T-helper 1 cell treated with Interleukin-12 subunit alpha and Interleukin-12 subunit beta and Interleukin-4 antibody, amounts not matched to agents 30 μg/mL and 1 μg/mL, for 36 hours (primary cell): ENCODE measurements around the gene CHD9NB.
"Not testable (repeated sequence)": the region's sequence is repeated elsewhere in the genome, so short reads cannot be mapped to it uniquely, and the experiment has no call there.

Source experiments
- H3K27ac Mint-ChIP-seq: one replicate; pipeline ENCODE4 v1.8.0; 2021; ENCODE audit warnings: mild to moderate bottlenecking, mixed read lengths
- H3K27me3 Mint-ChIP-seq: one replicate; pipeline ENCODE4 v1.8.0; 2021; ENCODE audit warnings: low read depth, mixed read lengths
- H3K36me3 Mint-ChIP-seq: one replicate; pipeline ENCODE4 v1.8.0; 2021; ENCODE audit warnings: low read depth, mixed read lengths
- H3K4me1 Mint-ChIP-seq: one replicate; pipeline ENCODE4 v1.8.0; 2021; ENCODE audit warnings: low read depth, mixed read lengths
- H3K4me3 Mint-ChIP-seq: one replicate; pipeline ENCODE4 v1.8.0; 2021; ENCODE audit warnings: mild to moderate bottlenecking, moderate library complexity, mixed read lengths
- H3K9me3 Mint-ChIP-seq: one replicate; pipeline ENCODE4 v1.8.0; 2021; ENCODE audit warnings: mixed read lengths

CHD9NB gene

GRCh38 chr16:53089434-53090285, 37.0 kb upstream of the CHD9NB start:
- no peaks in the 10 kb centered on the region for H3K36me3 Mint-ChIP-seq
- peaks cover 23% of the 10 kb centered on the region for H3K4me1 Mint-ChIP-seq
- H3K9me3 Mint-ChIP-seq = no peaks in the 10 kb centered on the region
- no peak overlapping the region for H3K4me3 Mint-ChIP-seq
- H3K27ac Mint-ChIP-seq = no peak overlapping the region
- H3K27me3 Mint-ChIP-seq = no peaks in the 10 kb centered on the region

GRCh38 chr16:53087101-53087500, 34.4 kb upstream of the CHD9NB start:
- H3K9me3 Mint-ChIP-seq = no peaks in the 10 kb centered on the region
- no peak overlapping the region for H3K4me3 Mint-ChIP-seq
- no peaks in the 10 kb centered on the region for H3K27me3 Mint-ChIP-seq
- H3K36me3 Mint-ChIP-seq = no peaks in the 10 kb centered on the region
- no peak overlapping the region for H3K27ac Mint-ChIP-seq
- H3K4me1 Mint-ChIP-seq = peaks cover 13% of the 10 kb centered on the region

GRCh38 chr16:53085931-53086421, 33.3 kb upstream of the CHD9NB start:
- Mint-ChIP-seq H3K27ac (no peak overlapping the region), H3K4me3 (no peak overlapping the region)

GRCh38 chr16:53085369-53085843, 32.7 kb upstream of the CHD9NB start:
- no peak overlapping the region for H3K27ac Mint-ChIP-seq
- H3K36me3 Mint-ChIP-seq = no peaks in the 10 kb centered on the region
- H3K4me3 Mint-ChIP-seq = no peak overlapping the region
- H3K27me3 Mint-ChIP-seq = no peaks in the 10 kb centered on the region
- no peaks in the 10 kb centered on the region for H3K9me3 Mint-ChIP-seq
- peaks cover 5% of the 10 kb centered on the region for H3K4me1 Mint-ChIP-seq

More at GRCh38 chr16:53085931-53086421, 33.3 kb upstream of the CHD9NB start:
- Mint-ChIP-seq H3K4me1 (peaks cover 11% of the 10 kb centered on the region), H3K36me3 (no peaks in the 10 kb centered on the region), H3K27me3 (no peaks in the 10 kb centered on the region), H3K9me3 (no peaks in the 10 kb centered on the region)

- H3K27ac Mint-ChIP-seq = no peak overlapping the region
- H3K36me3 Mint-ChIP-seq = no peaks in the 10 kb centered on the region
- H3K4me3 Mint-ChIP-seq = no peak overlapping the region
- H3K4me1 Mint-ChIP-seq = no peaks in the 10 kb centered on the region
- H3K27me3 Mint-ChIP-seq = no peaks in the 10 kb centered on the region
- H3K9me3 Mint-ChIP-seq = no peaks in the 10 kb centered on the region
These were observed 32.1 kb upstream of the CHD9NB start for GRCh38 chr16:53084746-53085334.

GRCh38 chr16:53084141-53084541, 31.4 kb upstream of the CHD9NB start:
- Mint-ChIP-seq H3K4me1 (no peaks in the 10 kb centered on the region), H3K36me3 (no peaks in the 10 kb centered on the region), H3K27me3 (no peaks in the 10 kb centered on the region), H3K4me3 (no peak overlapping the region), H3K27ac (no peak overlapping the region), H3K9me3 (no peaks in the 10 kb centered on the region)

GRCh38 chr16:53083119-53083518, 30.4 kb upstream of the CHD9NB start:
- H3K4me1 Mint-ChIP-seq = no peaks in the 10 kb centered on the region
- no peak overlapping the region for H3K27ac Mint-ChIP-seq
- no peaks in the 10 kb centered on the region for H3K27me3 Mint-ChIP-seq
- no peaks in the 10 kb centered on the region for H3K36me3 Mint-ChIP-seq
- H3K9me3 Mint-ChIP-seq = no peaks in the 10 kb centered on the region
- no peak overlapping the region for H3K4me3 Mint-ChIP-seq

- Mint-ChIP-seq H3K9me3 (no peaks in the 10 kb centered on the region), H3K27ac (no peak overlapping the region), H3K4me3 (no peak overlapping the region), H3K27me3 (no peaks in the 10 kb centered on the region), H3K36me3 (no peaks in the 10 kb centered on the region), H3K4me1 (no peaks in the 10 kb centered on the region)
These were observed 29.8 kb upstream of the CHD9NB start for GRCh38 chr16:53082509-53082908.

- Mint-ChIP-seq H3K27me3 (no peaks in the 10 kb centered on the region), H3K4me1 (no peaks in the 10 kb centered on the region), H3K27ac (no peak overlapping the region)
These were observed 29.1 kb upstream of the CHD9NB start for GRCh38 chr16:53081686-53082407.

GRCh38 chr16:53081032-53081424, 28.3 kb upstream of the CHD9NB start:
- Mint-ChIP-seq H3K9me3 (no peaks in the 10 kb centered on the region), H3K4me1 (no peaks in the 10 kb centered on the region), H3K27me3 (no peaks in the 10 kb centered on the region), H3K4me3 (no peak overlapping the region), H3K36me3 (no peaks in the 10 kb centered on the region), H3K27ac (no peak overlapping the region)

More at GRCh38 chr16:53081686-53082407, 29.1 kb upstream of the CHD9NB start:
- Mint-ChIP-seq H3K9me3 (no peaks in the 10 kb centered on the region), H3K4me3 (no peak overlapping the region), H3K36me3 (no peaks in the 10 kb centered on the region)

- no peaks in the 10 kb centered on the region for H3K9me3 Mint-ChIP-seq
- no peaks in the 10 kb centered on the region for H3K4me1 Mint-ChIP-seq
- no peaks in the 10 kb centered on the region for H3K36me3 Mint-ChIP-seq
- H3K4me3 Mint-ChIP-seq = no peak overlapping the region
- no peaks in the 10 kb centered on the region for H3K27me3 Mint-ChIP-seq
- H3K27ac Mint-ChIP-seq = no peak overlapping the region
These were observed 27.8 kb upstream of the CHD9NB start for GRCh38 chr16:53080345-53081031.

GRCh38 chr16:53078765-53079485, 26.2 kb upstream of the CHD9NB start:
- Mint-ChIP-seq H3K27ac (no peak overlapping the region), H3K27me3 (no peaks in the 10 kb centered on the region), H3K9me3 (peaks cover 7% of the 10 kb centered on the region), H3K4me1 (no peaks in the 10 kb centered on the region), H3K36me3 (peaks cover 2% of the 10 kb centered on the region), H3K4me3 (no peak overlapping the region)

GRCh38 chr16:53078247-53078646, 25.6 kb upstream of the CHD9NB start:
- peaks cover 2% of the 10 kb centered on the region for H3K36me3 Mint-ChIP-seq
- H3K27ac Mint-ChIP-seq = no peak overlapping the region
- H3K9me3 Mint-ChIP-seq = peaks cover 11% of the 10 kb centered on the region
- H3K4me3 Mint-ChIP-seq = no peak overlapping the region
- H3K4me1 Mint-ChIP-seq = no peaks in the 10 kb centered on the region
- H3K27me3 Mint-ChIP-seq = no peaks in the 10 kb centered on the region

- not testable (repeated sequence) for H3K36me3 Mint-ChIP-seq, H3K4me3 Mint-ChIP-seq, H3K27me3 Mint-ChIP-seq, H3K27ac Mint-ChIP-seq, H3K4me1 Mint-ChIP-seq
- peaks cover 11% of the 10 kb centered on the region for H3K9me3 Mint-ChIP-seq
These were observed 22.8 kb upstream of the CHD9NB start for GRCh38 chr16:53075461-53075860.
